Peyer's patch (tissue), 4 donors: ENCODE measurements around the gene NDUFA5. TPM values are rescaled to one million over a fixed set of nuclear protein-coding genes. Genes with fewer than 3 reads are reported as not detected.
"Not testable (repeated sequence)": the region's sequence is repeated elsewhere in the genome, so short reads cannot be mapped to it uniquely, and the experiment has no call there.

ENCODE experiments used
- DNase-seq, 3 donors: peaks; one replicate each; pipeline ENCODE4 v3.0.0-alpha.2; 2017 to 2019
- H3K27ac ChIP-seq, 4 donors: fragments of 200-600 bp; sonication (generic); one replicate each; pipeline ENCODE4 v1.5.1; 2016 to 2019
- H3K27me3 ChIP-seq, 2 donors: fragments of 200-600 bp; sonication (generic); one replicate each; pipeline ENCODE4 v1.5.1; 2019
- H3K36me3 ChIP-seq, 3 donors: fragments of 200-600 bp; sonication (generic); one replicate each; pipeline ENCODE4 v1.5.1; 2016 to 2019
- H3K4me1 ChIP-seq, 4 donors: fragments of 200-600 bp; sonication (generic); one replicate each; pipeline ENCODE4 v1.5.1; 2016 to 2019
- H3K4me3 ChIP-seq, 4 donors: fragments of 200-600 bp; sonication (generic); 1 replicate in 3 of 4; 2 replicates in 1 of 4; pipeline ENCODE4 v1.5.1; 2016 to 2019; ENCODE audit warnings: mild to moderate bottlenecking in 1 of 4
- H3K9me3 ChIP-seq, 4 donors: fragments of 200-600 bp; sonication (generic); one replicate each; pipeline ENCODE4 v1.5.1; 2016 to 2019; ENCODE audit warnings: mild to moderate bottlenecking in 1 of 4
- POLR2A ChIP-seq, 2 donors: fragments of 450-650 bp; IDR thresholded peaks; one replicate each; pipeline ENCODE4 v1.5.1; 2017; ENCODE audit warnings: antibody characterized with exemption in 2 of 2, mild to moderate bottlenecking in 2 of 2, moderate library complexity in 2 of 2
- total RNA-seq, 4 donors: library from RNA; depleted of rRNA; stranded (reverse); fragments of >200 nt; gene quantifications; one replicate each; pipeline ENCODE4 v1.1.0, GENCODE V29; 2016
- TF ChIP-seq, protein P1 (sequence below), 6 experiments: fragments of 450-650 bp in 4 of 6; fragments of 200-600 bp in 2 of 6; sonication (generic) in 1 of 6; IDR thresholded peaks; one replicate each; pipeline ENCODE4 v1.5.1; 2017 to 2019; ENCODE audit warnings: antibody characterized with exemption in 6 of 6, mild to moderate bottlenecking in 3 of 6, moderate library complexity in 1 of 6

NDUFA5 gene
- total RNA-seq, 4 donors from 2014 or later, result 35.7 to 55.2 (median 45.4) TPM

- peaks cover 0 to 9% (median 3%) of the 10 kb centered on the region in 4 donors for H3K4me1 ChIP-seq
- peak within 1 kb of the TSS; percentile 55 to 68 (median 64) for H3K4me3 ChIP-seq
- H3K36me3 ChIP-seq, result no peaks in the 10 kb centered on the region
- no peaks in the 10 kb centered on the region for H3K27me3 ChIP-seq
- no peaks in the 10 kb centered on the region for H3K9me3 ChIP-seq
- peak; percentile 99 for DNase-seq
- H3K27ac ChIP-seq, result peak within 1 kb of the TSS; percentile 74 to 90 (median 84)
- TF ChIP-seq, protein P1, sequence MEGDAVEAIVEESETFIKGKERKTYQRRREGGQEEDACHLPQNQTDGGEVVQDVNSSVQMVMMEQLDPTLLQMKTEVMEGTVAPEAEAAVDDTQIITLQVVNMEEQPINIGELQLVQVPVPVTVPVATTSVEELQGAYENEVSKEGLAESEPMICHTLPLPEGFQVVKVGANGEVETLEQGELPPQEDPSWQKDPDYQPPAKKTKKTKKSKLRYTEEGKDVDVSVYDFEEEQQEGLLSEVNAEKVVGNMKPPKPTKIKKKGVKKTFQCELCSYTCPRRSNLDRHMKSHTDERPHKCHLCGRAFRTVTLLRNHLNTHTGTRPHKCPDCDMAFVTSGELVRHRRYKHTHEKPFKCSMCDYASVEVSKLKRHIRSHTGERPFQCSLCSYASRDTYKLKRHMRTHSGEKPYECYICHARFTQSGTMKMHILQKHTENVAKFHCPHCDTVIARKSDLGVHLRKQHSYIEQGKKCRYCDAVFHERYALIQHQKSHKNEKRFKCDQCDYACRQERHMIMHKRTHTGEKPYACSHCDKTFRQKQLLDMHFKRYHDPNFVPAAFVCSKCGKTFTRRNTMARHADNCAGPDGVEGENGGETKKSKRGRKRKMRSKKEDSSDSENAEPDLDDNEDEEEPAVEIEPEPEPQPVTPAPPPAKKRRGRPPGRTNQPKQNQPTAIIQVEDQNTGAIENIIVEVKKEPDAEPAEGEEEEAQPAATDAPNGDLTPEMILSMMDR (IDR thresholded peaks at IDR 0.05), result no peak
- peak in 1 of 2 donors; percentile 45 for TF ChIP-seq POLR2A (IDR thresholded peaks at IDR 0.05)
Measured at GRCh38 chr7:123534383-123535260, 23.0 kb downstream of the NDUFA5 start, which contains the start of gene IQUB. IQUB (minus strand) TSS chr7:123534595; CDS start chr7:123512340, 22,255 bp downstream.

DNA sequence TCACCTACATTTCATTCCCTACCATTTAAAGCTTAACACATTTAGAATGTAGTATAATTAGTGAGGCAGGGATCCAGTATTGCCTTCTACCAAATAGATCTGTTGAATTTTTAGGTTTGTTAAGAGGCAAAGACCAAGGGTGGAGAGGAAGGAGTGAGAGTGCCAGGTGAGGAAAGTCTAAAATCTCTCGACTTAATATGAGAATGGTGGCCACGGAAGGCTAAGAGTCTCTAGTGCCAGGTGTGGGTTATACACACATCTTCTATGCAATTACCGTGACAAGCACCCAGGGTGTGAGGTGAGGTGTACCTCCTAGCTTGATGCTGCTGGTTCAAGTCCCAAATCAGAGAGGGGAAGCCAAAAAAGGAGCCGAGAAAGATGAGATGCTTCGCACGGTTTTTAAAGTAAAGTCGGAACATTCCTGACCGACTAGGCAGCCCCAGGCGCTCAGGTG, 23.7 kb downstream of the NDUFA5 start:
- H3K27me3 ChIP-seq, result no peaks in the 10 kb centered on the region
- H3K36me3 ChIP-seq, result no peaks in the 10 kb centered on the region
- DNase-seq, result peak in 1 of 3 donors; percentile 16
- H3K4me1 ChIP-seq, result peaks cover 0 to 9% (median 3%) of the 10 kb centered on the region in 4 donors
- peak overlapping the region in 1 of 4 donors; percentile 18 for H3K27ac ChIP-seq
- peak overlapping the region; percentile 55 to 68 (median 64) for H3K4me3 ChIP-seq
- H3K9me3 ChIP-seq, result no peaks in the 10 kb centered on the region
- TF ChIP-seq, protein P1 (IDR thresholded peaks at IDR 0.05), result no peak
- TF ChIP-seq POLR2A (IDR thresholded peaks at IDR 0.05), result no peak

DNA sequence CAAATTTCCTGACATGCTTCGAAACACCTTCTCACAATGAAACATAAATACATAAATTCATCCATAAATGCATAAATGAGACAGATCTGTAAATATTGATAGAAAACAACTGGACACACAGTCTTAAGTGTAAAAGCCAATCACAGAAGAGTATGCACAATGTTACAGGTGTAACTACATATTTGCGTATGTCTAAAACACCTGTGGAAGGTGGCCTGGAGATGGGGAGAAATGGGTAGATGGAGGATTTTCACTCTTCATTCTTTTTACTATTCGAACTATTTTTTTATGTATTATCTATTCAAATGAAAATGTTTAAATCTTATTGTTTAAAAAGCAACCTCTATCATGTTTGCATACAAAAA, 24.1 kb downstream of the NDUFA5 start:
- no peak for TF ChIP-seq POLR2A (IDR thresholded peaks at IDR 0.05)
- TF ChIP-seq, protein P1 (IDR thresholded peaks at IDR 0.05), result no peak
- no peaks in the 10 kb centered on the region for H3K36me3 ChIP-seq
- no peak for DNase-seq
- peaks cover 0 to 9% (median 3%) of the 10 kb centered on the region in 4 donors for H3K4me1 ChIP-seq
- H3K9me3 ChIP-seq, result no peaks in the 10 kb centered on the region
- H3K27me3 ChIP-seq, result no peaks in the 10 kb centered on the region
- H3K27ac ChIP-seq, result no peak overlapping the region
- no peak overlapping the region for H3K4me3 ChIP-seq

DNA sequence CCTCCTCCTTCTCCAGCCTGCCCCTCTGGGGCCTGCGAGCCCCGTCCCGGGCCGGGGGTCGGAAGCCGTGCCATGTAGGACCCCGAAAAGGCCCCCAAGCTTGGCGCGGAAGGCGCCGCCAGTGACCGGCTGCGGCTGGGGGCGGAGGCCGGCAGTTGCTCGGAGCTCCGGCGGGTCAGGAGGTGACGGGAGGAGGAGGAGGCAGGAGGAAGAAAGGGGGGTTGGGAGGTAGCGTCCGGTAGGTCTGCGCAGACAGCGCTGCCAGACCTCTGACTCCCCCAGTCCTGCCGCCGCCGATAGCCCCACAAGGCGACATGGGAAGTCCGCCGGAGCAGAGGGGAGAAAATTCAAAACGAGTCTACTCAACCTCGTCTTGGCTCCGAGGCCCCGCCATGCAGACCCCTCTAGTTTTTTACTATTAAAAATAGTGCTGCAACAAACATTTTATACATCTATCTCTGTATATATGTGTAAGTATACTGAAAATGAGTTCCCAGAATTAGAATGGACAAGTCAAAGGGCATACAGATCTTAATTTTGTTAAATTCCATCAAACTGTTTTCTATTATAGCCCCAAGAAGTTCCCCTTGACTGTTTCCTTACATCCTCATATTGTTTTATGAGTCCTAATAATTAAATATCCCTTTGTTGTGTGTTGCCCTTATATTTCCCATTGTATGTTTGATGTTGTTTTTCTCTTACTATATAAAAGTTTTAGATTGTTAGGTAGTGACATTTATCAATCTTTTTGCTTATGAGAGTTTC, 24.6 kb downstream of the NDUFA5 start:
- DNase-seq, result peak in 2 of 3 donors; percentile 22 to 54

GRCh38 chr7:123532343-123532742, 25.3 kb downstream of the NDUFA5 start:
- not testable (repeated sequence) for H3K27me3 ChIP-seq, H3K36me3 ChIP-seq, DNase-seq, H3K27ac ChIP-seq, H3K9me3 ChIP-seq, H3K4me1 ChIP-seq
- peak overlapping the region in 1 of 4 donors; percentile 45 for H3K4me3 ChIP-seq

More for the DNA sequence above, 24.6 kb downstream of the NDUFA5 start:
- peak overlapping the region in 3 of 4 donors; percentile 9 to 45 (median 17) for H3K4me3 ChIP-seq
- not testable (repeated sequence) for H3K36me3 ChIP-seq, H3K4me1 ChIP-seq, H3K27ac ChIP-seq, H3K27me3 ChIP-seq, H3K9me3 ChIP-seq

GRCh38 chr7:123530035-123530591, 27.5 kb downstream of the NDUFA5 start:
- DNase-seq, H3K27ac ChIP-seq, H3K9me3 ChIP-seq, H3K4me3 ChIP-seq, H3K27me3 ChIP-seq, H3K4me1 ChIP-seq, H3K36me3 ChIP-seq: not testable (repeated sequence)
